ENCODE measurements around the gene POLQ. TPM values are rescaled to one million over a fixed set of nuclear protein-coding genes. Genes with fewer than 3 reads are reported as not detected.
"Not testable (repeated sequence)": the region's sequence is repeated elsewhere in the genome, so short reads cannot be mapped to it uniquely, and the experiment has no call there.

The POLQ gene
- polyA plus RNA-seq, 3 donors: 0.03 TPM; not detected in 1

DNA sequence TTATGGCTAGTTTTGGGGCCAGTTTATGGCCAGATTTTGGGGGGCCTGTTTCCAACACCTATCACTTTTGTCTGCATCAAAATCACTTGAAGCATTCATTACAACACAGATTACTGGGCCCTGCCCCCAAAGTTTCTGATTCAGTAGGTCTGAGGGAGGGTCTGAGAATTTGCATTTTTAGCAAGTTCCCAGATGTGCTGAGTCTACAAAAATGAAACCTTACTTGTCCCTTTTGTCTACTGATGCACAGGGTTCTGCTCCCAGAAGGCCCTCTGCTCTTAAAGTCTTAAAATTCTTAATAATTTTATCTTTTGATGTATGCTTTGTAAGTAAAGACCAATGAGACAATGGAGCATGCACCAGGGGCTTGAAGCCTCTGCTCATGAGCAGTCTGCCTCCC is 146.0 kb downstream of the POLQ start:
- no peaks in the 10 kb centered on the region for H4K20me1 ChIP-seq (ENCODE audit: insufficient read depth, low read length)
- intact Hi-C loops (cut with micrococcal nuclease): no loop called here
- H3K79me2 ChIP-seq (ENCODE audit: insufficient read depth, low read length): no peaks in the 10 kb centered on the region
- TF ChIP-seq, protein P1, sequence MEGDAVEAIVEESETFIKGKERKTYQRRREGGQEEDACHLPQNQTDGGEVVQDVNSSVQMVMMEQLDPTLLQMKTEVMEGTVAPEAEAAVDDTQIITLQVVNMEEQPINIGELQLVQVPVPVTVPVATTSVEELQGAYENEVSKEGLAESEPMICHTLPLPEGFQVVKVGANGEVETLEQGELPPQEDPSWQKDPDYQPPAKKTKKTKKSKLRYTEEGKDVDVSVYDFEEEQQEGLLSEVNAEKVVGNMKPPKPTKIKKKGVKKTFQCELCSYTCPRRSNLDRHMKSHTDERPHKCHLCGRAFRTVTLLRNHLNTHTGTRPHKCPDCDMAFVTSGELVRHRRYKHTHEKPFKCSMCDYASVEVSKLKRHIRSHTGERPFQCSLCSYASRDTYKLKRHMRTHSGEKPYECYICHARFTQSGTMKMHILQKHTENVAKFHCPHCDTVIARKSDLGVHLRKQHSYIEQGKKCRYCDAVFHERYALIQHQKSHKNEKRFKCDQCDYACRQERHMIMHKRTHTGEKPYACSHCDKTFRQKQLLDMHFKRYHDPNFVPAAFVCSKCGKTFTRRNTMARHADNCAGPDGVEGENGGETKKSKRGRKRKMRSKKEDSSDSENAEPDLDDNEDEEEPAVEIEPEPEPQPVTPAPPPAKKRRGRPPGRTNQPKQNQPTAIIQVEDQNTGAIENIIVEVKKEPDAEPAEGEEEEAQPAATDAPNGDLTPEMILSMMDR (IDR thresholded peaks at IDR 0.05): no peak
- H2AFZ ChIP-seq (ENCODE audit: insufficient read depth, low read depth, low read length, poor library complexity, severe bottlenecking): no peak overlapping the region
- H3K9ac ChIP-seq (ENCODE audit: insufficient read depth, low read length, poor library complexity, severe bottlenecking): no peak overlapping the region
- H3K27ac Mint-ChIP-seq: no peak overlapping the region
- no peak overlapping the region for H3K4me3 ChIP-seq (replicated peaks in 1 of 3; ENCODE audit: low read depth in 2 of 3, low read length in 3 of 3)
- H3K9me3 ChIP-seq (replicated peaks in 1 of 2; ENCODE audit: control insufficient read depth in 1 of 2, insufficient read depth in 1 of 2, low read length in 2 of 2): no peaks in the 10 kb centered on the region
- no peaks in the 10 kb centered on the region for H3K36me3 ChIP-seq (replicated peaks in 1 of 2; ENCODE audit: control insufficient read depth in 1 of 2, insufficient read depth in 2 of 2, low read length in 2 of 2)
- no peaks in the 10 kb centered on the region for H3K36me3 Mint-ChIP-seq
- no peak overlapping the region for H3K27ac ChIP-seq (ENCODE audit: low read depth in 1 of 2, low read length in 2 of 2)
- no peaks in the 10 kb centered on the region for H3K4me1 Mint-ChIP-seq
- H3K4me2 ChIP-seq (replicated peaks; ENCODE audit: extremely low read depth, low read length, poor library complexity, severe bottlenecking): no peak overlapping the region
- H3K4me1 ChIP-seq (ENCODE audit: control insufficient read depth in 1 of 2, insufficient read depth in 2 of 2, low read length in 2 of 2): no peaks in the 10 kb centered on the region
- peaks cover 0 to 13% (median 0%) of the 10 kb centered on the region in 7 donors for H3K9me3 Mint-ChIP-seq
- DNase-seq: no peak
- H3K27me3 Mint-ChIP-seq (ENCODE audit: low read depth in 3 of 3): peaks cover 0 to 2% (median 1%) of the 10 kb centered on the region in 3 donors
- no peak overlapping the region for H3K4me3 Mint-ChIP-seq
- no peaks in the 10 kb centered on the region for H3K27me3 ChIP-seq (ENCODE audit: control insufficient read depth in 2 of 2, insufficient read depth in 2 of 2, low read length in 2 of 2)

DNA sequence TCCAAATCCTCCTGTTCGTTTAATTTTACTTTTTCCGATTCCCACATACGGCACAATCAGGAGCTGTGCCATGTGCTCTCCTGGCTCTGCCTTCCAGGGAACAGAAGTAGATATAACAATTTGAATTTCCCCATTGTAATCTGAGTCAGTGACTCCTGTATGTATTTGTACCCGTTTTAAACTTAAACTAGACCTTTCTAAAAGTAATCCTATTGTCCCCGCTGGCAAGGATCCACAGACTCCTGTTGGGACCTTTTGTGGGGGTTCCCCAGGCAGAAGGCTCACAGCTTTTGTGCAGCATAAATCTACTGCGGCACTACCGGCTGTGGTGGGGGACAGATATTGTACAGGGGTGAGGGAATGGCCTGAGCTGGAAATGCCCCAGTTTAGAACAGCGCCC is 147.7 kb downstream of the POLQ start:
- H3K4me3 ChIP-seq (replicated peaks in 1 of 3; ENCODE audit: low read depth in 2 of 3, low read length in 3 of 3); H2AFZ ChIP-seq (ENCODE audit: insufficient read depth, low read depth, low read length, poor library complexity, severe bottlenecking); H3K9me3 ChIP-seq (replicated peaks in 1 of 2; ENCODE audit: control insufficient read depth in 1 of 2, insufficient read depth in 1 of 2, low read length in 2 of 2); H3K4me1 ChIP-seq (ENCODE audit: control insufficient read depth in 1 of 2, insufficient read depth in 2 of 2, low read length in 2 of 2); H3K27me3 Mint-ChIP-seq (ENCODE audit: low read depth in 3 of 3); H3K27ac Mint-ChIP-seq; H3K27me3 ChIP-seq (ENCODE audit: control insufficient read depth in 2 of 2, insufficient read depth in 2 of 2, low read length in 2 of 2); H3K9ac ChIP-seq (ENCODE audit: insufficient read depth, low read length, poor library complexity, severe bottlenecking); H3K4me2 ChIP-seq (replicated peaks; ENCODE audit: extremely low read depth, low read length, poor library complexity, severe bottlenecking); H3K27ac ChIP-seq (ENCODE audit: low read depth in 1 of 2, low read length in 2 of 2); H4K20me1 ChIP-seq (ENCODE audit: insufficient read depth, low read length); H3K4me3 Mint-ChIP-seq; DNase-seq; H3K79me2 ChIP-seq (ENCODE audit: insufficient read depth, low read length); H3K36me3 Mint-ChIP-seq; H3K36me3 ChIP-seq (replicated peaks in 1 of 2; ENCODE audit: control insufficient read depth in 1 of 2, insufficient read depth in 2 of 2, low read length in 2 of 2); H3K4me1 Mint-ChIP-seq; intact Hi-C loops (cut with micrococcal nuclease): not testable (repeated sequence)
- H3K9me3 Mint-ChIP-seq: peaks cover 0 to 20% (median 6%) of the 10 kb centered on the region in 7 donors
- 100% methylated on average over 1 of the region's 8 CpGs for WGBS (ENCODE audit: insufficient coverage)

DNA sequence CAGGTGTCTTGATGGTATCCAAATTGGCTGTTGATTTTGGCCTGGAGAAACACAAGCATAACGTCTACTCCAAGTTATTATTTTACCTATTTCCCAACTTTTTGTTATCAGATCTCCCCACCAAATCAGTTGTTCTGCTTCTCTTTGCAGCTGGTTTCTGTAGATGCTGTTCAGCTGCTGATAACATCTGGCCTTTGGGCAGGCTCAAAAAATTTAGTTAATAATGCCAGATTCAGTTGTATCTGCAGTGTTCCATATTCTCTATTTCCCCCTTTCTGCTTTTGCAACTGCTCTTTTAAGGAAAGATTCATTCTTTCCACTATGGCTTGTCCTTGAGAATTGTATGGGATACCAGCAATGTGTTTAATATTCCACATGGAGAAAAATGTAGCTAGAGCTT is 149.8 kb downstream of the POLQ start:
- H3K4me2 ChIP-seq (replicated peaks; ENCODE audit: extremely low read depth, low read length, poor library complexity, severe bottlenecking); H3K4me1 Mint-ChIP-seq; H3K9me3 ChIP-seq (replicated peaks in 1 of 2; ENCODE audit: control insufficient read depth in 1 of 2, insufficient read depth in 1 of 2, low read length in 2 of 2); H3K36me3 Mint-ChIP-seq; H3K4me3 Mint-ChIP-seq; H3K27me3 Mint-ChIP-seq (ENCODE audit: low read depth in 3 of 3); DNase-seq; H3K4me3 ChIP-seq (replicated peaks in 1 of 3; ENCODE audit: low read depth in 2 of 3, low read length in 3 of 3); H3K9ac ChIP-seq (ENCODE audit: insufficient read depth, low read length, poor library complexity, severe bottlenecking); H3K4me1 ChIP-seq (ENCODE audit: control insufficient read depth in 1 of 2, insufficient read depth in 2 of 2, low read length in 2 of 2); H3K36me3 ChIP-seq (replicated peaks in 1 of 2; ENCODE audit: control insufficient read depth in 1 of 2, insufficient read depth in 2 of 2, low read length in 2 of 2); H3K27ac ChIP-seq (ENCODE audit: low read depth in 1 of 2, low read length in 2 of 2); H3K27me3 ChIP-seq (ENCODE audit: control insufficient read depth in 2 of 2, insufficient read depth in 2 of 2, low read length in 2 of 2); H2AFZ ChIP-seq (ENCODE audit: insufficient read depth, low read depth, low read length, poor library complexity, severe bottlenecking); H3K27ac Mint-ChIP-seq; H4K20me1 ChIP-seq (ENCODE audit: insufficient read depth, low read length); H3K79me2 ChIP-seq (ENCODE audit: insufficient read depth, low read length); intact Hi-C loops (cut with micrococcal nuclease): not testable (repeated sequence)
- H3K9me3 Mint-ChIP-seq: peaks cover 0 to 24% (median 9%) of the 10 kb centered on the region in 7 donors
- WGBS (ENCODE audit: insufficient coverage): no CpG with 5 or more reads among the region's 1 CpG

DNA sequence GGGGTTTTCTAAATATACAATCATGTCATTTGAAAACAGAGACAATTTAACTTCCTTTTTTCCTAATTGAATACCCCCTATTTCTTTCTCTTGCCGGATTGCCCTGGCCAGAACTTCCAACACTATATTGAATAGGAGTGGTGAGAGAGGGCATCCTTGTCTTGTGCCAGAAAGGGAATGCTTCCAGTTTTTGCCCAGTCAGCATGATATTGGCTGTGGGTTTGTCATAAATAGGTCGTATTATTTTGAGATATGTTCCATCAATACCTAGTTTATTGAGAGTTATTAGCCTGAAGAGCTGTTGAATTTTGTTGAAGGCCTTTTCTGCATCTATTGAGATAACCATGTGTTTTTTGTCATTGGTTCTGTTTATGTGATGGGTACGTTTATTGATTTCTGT is 157.5 kb downstream of the POLQ start:
- H4K20me1 ChIP-seq (ENCODE audit: insufficient read depth, low read length); H3K9me3 ChIP-seq (replicated peaks in 1 of 2; ENCODE audit: control insufficient read depth in 1 of 2, insufficient read depth in 1 of 2, low read length in 2 of 2); H3K4me3 Mint-ChIP-seq; H3K9ac ChIP-seq (ENCODE audit: insufficient read depth, low read length, poor library complexity, severe bottlenecking); H2AFZ ChIP-seq (ENCODE audit: insufficient read depth, low read depth, low read length, poor library complexity, severe bottlenecking); intact Hi-C loops (cut with micrococcal nuclease); H3K27me3 Mint-ChIP-seq (ENCODE audit: low read depth in 3 of 3); H3K27me3 ChIP-seq (ENCODE audit: control insufficient read depth in 2 of 2, insufficient read depth in 2 of 2, low read length in 2 of 2); H3K4me1 ChIP-seq (ENCODE audit: control insufficient read depth in 1 of 2, insufficient read depth in 2 of 2, low read length in 2 of 2); H3K36me3 Mint-ChIP-seq; H3K27ac Mint-ChIP-seq; H3K27ac ChIP-seq (ENCODE audit: low read depth in 1 of 2, low read length in 2 of 2); DNase-seq; H3K79me2 ChIP-seq (ENCODE audit: insufficient read depth, low read length); H3K4me2 ChIP-seq (replicated peaks; ENCODE audit: extremely low read depth, low read length, poor library complexity, severe bottlenecking); H3K4me3 ChIP-seq (replicated peaks in 1 of 3; ENCODE audit: low read depth in 2 of 3, low read length in 3 of 3); H3K4me1 Mint-ChIP-seq; H3K36me3 ChIP-seq (replicated peaks in 1 of 2; ENCODE audit: control insufficient read depth in 1 of 2, insufficient read depth in 2 of 2, low read length in 2 of 2): not testable (repeated sequence)
- peaks cover 0 to 13% (median 5%) of the 10 kb centered on the region in 7 donors for H3K9me3 Mint-ChIP-seq
- 90% methylated on average over 2 of the region's 3 CpGs for WGBS (ENCODE audit: insufficient coverage)

Measured in CD14-positive monocyte (primary cell).